ENCODE data around the gene PLEKHB1.

PLEKHB1 gene

DNA sequence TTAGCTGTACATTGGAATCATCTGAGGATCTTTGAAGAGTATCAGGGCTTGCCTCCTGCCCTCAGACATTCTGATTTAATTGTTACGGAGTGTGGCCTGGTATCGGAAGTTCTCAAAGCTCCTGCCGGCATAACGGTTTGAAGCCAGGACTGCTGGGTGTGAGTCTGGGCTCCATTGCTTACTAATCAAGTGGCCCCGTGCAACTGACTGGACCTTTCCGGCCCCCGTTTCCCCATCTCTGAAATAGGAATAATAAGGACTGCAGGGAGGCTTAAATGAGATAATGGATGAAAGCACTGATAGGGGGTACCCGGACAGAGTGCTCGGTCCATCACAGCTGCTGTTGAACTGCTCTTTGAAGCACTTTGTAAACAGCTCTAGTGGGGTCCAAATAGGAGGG lies 1.7 kb downstream of the PLEKHB1 start:
- no peak for DNase-seq (ENCODE audit: low read depth in 2 of 2)

DNA sequence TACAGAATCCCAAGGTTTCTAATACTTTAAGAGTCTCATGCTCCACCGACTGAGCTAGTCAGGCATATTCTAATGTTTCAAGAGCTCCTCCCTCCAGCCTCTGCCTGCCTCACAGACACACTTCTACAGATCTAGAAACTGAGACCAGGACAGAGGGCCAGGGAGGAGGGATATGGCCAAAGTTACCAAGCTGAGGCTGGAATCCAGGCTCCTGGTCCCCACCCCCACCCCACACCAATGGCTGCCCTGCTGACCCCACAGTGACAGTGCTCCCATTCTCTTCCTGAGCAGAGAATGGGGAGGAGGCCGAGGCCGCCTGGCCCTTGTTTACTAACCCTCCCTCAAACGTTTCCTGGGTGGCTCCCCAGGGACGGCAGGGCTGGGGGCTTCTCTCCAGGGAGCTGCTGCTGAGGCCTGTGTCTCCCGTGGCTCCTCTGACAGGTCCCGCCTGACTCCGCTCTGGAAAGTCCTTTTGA lies 2.2 kb downstream of the PLEKHB1 start:
- DNase-seq (ENCODE audit: low read depth in 2 of 2): no peak

DNA sequence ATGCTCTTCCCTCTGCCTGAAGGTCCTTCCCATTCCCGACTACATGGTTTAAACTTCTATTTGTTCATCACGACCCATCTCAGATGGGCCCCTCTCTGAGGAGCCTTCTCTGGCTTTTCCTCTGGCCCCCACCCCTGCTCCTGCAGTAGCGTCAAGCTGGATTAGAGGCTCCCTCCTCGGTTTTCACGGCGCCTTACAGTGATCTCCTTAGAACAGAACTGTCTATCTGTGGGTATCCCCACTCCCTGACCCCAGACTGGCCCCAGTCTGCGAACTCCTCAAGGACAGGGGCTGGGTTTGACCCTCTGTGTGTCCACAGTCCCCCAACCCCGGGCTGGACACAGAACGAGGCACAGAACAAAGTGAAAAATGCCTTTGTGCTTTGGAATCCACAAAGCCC lies 2.8 kb downstream of the PLEKHB1 start:
- DNase-seq (ENCODE audit: low read depth in 2 of 2): no peak

DNA sequence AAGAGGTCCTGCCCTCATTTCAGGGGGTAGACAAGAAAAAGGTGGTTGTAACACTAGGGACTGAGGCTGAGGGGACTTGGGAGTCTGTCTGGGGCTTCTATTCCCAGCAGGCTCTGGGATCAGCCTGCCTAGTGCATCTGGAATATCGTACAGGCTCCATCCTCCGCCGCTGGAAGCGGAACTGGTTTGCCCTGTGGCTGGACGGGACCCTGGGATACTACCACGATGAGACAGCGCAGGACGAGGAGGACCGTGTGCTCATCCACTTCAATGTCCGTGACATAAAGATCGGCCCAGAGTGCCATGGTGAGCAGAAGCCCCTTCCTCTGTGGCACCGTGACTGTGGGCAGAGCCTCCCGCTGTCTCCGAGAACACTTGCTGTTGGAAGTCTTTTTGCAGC lies 4.0 kb downstream of the PLEKHB1 start:
- DNase-seq (ENCODE audit: low read depth in 2 of 2): no peak

DNA sequence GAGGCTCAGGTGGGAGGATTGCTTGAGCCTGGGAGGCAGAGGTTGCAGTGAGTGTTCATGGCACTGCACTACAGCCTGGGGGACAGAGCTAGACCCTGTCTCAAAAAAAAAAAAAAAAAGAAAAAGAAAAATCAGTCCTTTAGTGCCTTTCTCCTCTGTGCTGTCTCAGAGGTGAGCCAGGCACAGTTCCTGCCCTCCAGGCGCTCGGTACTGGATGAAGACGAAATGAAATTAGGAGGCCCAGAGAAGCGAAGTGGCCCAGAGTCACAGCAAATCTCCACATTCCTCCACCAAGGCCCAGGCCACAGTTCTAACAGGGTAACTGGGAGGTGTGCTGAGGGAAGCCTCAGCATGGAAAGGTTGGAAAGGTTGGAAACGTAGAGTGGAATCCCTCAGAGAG lies 4.9 kb downstream of the PLEKHB1 start:
- no peak for DNase-seq (ENCODE audit: low read depth in 2 of 2)

DNA sequence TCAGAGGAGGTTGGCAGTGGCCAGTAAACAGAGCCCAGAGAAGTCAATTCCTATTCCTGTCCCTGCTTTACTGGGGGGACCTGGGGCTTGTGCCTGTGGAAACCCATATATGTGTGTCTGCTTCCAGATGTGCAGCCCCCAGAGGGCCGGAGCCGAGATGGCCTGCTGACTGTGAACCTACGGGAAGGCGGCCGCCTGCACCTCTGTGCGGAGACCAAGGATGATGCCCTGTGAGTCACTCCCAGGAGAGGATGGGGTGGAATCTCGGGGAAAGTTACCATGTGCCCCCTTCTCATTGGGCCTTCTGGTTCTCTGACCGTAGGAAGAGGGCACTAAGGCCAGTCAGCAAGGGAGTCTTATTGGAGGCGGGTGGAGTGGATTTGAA lies 5.3 kb downstream of the PLEKHB1 start:
- no peak for DNase-seq (ENCODE audit: low read depth in 2 of 2)

DNA sequence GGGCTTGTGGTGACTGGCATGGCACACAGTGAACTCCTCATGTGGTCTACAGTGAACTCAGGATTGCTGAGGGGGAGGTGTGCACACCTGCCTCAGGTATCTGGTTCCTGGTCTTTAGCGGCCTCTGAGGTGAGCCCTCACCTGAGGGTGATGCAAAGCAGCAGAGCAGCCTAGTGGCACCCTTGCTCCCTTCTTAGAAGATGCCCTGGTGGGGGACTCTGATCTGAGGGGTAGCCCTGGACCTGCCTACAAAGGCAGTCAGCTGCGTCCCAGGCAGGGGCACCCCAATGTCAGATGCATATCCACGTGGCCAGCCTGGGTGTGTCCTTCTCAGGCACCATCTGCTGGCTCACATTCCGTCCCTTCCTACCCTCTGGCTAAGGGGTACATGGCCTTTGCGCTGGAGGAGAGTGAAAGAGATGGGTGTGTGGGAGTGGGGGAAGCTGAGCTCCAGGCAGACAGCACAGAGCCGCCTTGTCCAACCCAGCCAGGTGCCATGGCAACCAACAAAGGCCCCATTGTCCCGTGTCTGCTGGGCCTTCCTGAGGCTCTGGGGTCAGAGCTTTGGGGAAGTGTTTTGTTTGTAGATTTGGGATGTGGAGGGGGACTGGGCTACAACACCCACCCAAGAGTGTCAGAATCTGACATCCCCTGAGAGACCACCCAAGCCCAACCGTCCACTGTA lies 5.8 kb downstream of the PLEKHB1 start:
- DNase-seq (ENCODE audit: low read depth in 2 of 2): no peak

DNA sequence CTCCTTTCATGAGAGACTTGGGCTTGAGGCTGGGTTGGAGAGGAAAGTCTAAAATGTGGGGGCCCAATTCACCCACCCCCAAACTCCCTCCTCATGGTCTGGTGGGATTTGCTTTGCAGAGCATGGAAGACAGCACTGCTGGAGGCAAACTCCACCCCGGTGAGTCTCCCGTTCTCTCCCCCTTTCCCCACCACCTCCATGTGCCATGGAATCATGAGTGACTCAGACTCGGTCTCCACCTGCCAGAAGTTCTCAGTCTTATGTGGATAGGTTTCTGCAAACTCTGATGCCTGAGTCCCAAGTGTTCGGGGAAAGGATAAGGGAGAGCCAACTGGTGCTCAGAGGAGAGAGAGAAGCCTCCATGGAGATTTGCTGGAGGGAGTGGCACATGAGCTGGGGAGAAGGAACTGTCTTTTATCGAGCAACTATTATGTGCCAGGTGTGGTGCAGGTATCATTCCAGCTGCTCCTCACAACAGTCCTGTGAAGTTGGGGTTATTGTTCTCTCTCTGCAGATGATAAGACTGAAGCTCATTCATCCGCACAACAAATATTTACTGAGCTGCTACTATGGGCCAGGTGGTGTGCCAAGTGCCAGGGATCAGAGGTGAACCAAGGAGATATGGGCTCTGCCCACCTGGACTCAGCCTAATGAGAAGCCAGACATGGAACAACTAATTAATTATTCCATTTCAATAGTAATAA lies 6.6 kb downstream of the PLEKHB1 start:
- DNase-seq (ENCODE audit: low read depth in 2 of 2): no peak

DNA sequence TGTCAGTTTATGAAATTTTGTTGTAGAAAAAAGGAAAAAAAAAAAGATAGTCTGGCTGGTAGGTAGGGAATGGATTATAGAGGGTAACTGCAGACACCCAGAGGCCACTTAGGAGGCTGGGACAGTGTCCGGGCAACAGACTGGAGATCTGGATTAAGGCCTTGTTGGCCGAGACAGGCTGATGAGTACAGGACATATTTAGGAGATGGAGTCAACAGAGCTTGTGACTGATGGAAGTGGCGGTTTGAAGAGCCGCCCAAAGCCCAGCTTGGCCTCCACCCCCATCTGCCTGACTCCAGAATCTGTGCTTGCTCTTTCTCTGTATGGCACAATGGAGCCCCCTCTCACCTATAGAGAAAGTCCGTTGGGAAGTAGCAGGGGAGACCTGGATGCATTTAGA lies 7.6 kb downstream of the PLEKHB1 start:
- no peak for DNase-seq (ENCODE audit: low read depth in 2 of 2)

DNA sequence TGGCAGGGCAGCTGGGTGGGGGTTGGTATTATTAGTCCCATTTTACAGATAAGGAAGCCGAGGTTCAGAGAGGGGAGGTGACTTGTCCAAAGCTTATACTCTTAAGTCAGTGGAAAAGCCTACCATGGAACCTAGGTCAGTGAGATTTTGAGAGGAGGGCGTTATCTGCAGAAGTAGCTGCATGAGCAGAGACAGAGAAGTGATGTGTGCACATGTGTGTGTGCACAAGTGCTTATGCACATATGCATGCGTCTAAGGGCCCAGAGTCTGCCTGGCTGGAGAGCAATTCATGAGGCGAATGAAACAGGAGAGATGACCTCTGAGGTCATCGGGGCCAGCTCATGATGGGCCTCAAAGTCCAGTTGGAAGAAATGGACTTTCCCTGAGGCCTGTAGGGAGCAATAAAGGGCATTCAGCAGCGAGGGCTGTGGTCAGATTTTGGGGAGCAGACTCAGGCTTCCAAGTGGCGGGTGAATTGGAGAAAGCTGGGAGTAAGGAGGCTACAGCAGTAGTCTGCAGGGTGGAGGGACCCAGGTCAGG lies 8.2 kb downstream of the PLEKHB1 start:
- DNase-seq (ENCODE audit: low read depth in 2 of 2): no peak

DNA sequence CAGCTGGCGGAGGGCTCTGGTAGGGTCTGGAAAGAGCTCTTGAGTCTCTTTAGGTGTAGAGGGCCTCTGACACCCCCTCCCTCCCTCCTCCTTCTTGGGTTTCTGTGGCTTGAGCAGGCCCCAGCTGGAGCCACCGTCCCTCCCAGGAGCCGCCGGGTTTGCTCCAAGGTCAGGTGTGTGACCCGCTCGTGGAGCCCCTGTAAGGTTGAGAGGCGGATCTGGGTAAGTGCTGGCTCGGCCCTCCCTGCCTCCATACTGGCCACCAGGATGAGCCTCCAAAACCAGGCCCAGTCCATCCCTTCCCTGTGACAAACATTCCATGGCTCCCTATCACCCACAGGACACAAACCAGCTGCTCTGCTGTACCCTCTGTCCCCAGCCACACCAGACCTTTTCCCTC lies 9.3 kb downstream of the PLEKHB1 start:
- no peak for DNase-seq (ENCODE audit: low read depth in 2 of 2)

DNA sequence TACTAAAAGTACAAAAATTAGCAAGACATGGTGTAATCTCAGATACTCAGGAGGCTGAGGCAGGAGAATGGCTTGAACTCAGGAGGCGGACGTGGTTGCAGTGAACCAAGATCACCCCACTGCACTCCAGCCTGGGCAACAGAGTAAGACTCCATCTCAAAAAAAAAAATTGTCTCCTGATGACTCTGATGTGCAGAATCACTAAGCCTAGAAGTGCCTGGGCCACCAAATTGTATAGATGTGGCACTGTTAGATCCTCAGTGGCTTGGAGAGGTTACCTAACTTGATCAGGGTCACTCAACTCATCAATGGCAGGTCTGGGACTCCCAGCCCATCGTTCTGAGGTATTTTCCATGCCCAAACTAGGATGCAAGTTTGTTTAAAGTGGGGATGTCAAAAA lies 10.6 kb downstream of the PLEKHB1 start:
- DNase-seq (ENCODE audit: low read depth in 2 of 2): no peak

DNA sequence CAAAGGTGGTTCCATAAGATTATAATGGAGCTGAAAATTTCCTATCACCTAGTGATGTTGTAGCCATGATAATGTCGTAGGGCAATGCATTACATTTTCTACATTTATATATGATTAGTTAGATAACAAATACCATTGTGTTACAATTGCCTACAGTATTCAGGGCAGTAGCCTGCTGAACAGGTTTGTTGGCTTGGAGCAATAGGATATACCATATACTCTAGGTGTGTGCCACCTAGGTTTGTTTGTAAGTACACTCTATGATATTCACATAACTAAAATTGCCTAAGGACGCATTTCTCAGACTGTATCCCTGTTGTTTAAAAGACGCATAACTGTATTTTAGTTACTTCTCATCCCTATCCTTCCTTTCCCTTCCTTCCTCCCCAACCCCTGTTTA lies 13.6 kb downstream of the PLEKHB1 start:
- DNase-seq (ENCODE audit: low read depth in 2 of 2): no peak

DNA sequence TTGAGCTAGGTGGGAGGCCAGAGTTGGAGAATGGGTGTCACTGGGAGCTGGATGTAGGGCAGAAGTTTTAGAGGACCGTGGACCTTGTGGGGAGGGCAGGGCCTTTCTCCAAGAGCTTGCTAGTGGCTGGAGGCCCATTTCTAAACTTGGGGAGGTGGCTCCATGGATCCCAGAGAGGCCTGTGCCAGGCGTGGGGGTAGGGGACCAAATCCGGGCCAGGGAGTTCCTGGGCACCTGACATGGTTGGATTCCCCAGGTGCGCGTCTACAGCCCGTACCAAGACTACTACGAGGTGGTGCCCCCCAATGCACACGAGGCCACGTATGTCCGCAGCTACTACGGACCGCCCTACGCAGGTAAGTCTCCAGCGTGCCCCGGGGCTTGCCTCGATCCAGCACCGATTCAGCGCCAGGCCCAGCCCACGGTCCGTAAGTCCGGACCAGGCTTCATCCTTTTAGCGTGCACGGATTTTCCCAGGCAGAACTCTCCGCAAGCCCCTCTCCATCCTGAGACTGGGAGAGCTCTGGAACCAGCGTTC lies 14.2 kb downstream of the PLEKHB1 start:
- no peak for DNase-seq (ENCODE audit: low read depth in 2 of 2)

DNA sequence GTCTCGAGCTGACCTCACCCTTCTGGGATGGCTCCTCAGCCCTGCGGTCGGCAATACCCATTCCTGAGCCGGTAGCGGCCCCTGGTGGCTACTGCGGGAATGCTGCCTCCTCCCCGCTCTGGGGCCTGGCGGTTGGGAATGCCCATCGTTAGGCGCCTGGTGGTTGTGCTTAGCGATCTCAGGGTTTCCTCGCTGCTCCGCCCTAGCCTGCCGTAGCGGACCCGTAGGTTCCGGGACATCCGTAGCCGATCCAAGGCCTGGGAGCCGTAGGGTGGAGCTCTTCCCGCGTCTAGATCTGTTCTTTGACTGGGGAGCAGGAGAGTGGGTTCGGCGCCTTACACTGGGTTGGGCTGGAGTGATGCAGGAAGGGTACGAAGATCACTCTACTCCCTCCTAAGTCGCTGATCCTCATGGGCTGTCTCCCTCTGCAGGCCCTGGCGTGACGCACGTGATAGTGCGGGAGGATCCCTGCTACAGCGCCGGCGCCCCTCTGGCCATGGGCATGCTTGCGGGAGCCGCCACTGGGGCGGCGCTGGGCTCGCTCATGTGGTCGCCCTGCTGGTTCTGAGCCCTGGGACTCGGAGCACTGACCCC lies 14.8 kb downstream of the PLEKHB1 start:
- peak; percentile 71 to 76 for DNase-seq (ENCODE audit: low read depth in 2 of 2)

DNA sequence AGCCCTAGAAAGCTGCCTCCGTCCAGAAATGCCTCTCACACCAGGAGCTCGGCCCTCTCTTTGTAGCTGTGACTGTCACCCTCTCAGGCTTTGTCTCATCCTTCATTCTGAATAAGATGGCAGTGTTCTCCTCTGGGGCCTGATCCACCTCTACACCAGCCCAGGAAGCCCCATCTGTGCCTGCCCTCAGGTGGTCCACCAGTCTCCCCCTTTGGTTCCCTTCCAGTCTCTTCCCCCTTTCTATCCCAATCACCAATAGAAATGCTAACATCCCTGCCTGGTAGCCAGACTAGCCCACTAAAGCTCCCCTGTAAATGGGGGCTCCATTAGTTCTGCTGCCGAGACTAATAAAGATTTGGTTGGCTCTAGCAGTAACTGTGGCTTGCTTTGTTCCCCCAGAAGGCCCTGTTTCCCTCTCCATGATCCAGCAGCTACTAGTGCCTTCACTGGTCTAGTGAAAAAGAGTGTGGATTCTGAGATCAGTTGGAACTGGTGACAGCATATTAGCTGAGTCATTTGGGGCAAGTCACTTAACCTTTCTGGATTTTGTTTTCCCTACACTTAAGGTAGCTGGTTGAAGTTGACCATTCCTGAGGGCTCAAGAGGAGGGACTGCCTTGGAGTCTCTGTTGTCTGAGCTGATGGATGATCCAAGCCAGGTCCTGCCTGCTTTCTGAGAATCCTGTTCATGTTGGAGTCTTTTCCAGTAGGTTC lies 16.2 kb downstream of the PLEKHB1 start:
- DNase-seq (ENCODE audit: low read depth in 2 of 2): no peak

DNA sequence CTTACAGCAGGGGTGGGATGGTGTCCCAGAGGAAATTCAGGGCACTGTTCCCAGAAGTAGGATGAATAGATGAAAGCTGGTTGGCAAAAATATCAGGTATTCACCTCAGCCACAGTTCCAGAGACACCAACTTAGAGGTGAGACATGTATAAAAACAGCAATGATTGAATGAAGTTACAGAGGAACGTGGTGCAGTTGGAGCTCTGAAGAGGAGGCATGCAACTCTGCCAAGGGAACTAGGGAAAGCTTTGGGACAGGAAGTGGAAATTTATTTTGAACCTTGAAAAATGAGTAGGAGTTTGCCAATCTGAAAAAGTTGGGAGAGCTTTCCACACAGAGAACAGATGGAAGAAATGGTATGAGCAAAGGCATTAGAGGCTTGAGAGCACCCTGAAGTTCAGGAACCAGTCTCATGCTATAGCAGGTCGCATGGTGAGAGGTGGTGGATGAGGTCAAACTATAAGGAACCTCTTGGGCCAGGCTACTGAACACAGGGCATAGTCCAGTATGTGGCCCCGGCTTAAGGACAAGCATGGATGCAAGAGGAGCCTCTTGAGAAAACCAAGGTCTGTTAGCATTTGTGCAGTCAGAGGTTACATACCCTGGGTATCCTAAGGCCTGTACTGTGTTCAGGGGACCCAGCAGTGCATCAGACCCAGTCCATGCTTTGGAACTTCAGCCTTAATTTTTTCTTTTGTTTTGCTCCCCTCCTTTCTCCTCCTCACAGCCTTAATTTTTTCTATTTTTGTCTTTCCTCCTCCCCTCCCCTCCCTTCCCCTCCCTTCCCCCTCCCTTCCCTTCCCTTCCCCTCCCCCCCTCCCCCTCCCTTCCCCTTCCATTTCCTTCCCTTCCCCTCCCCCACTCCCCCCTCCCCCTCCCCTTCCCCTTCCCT lies 17.5 kb downstream of the PLEKHB1 start:
- DNase-seq (ENCODE audit: low read depth in 2 of 2): no peak

DNA sequence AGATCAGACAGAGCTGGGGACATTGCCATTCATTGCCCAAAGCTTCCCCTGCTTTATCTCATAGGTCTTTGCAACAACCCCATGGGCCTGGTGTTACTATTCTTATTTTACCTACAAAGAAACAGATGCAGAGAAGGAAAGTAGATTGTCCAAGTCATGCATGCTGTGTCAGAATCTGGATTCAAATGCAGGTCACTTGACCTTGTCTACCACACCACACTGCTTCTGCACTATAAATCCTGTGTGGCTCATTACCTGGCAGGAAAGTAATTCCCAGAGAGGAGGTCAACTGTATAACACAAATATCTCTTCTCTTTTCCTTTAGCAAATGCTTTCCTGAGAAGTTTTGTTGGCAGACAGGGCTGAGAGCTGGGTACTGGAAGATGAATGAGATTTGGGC lies 18.5 kb downstream of the PLEKHB1 start:
- DNase-seq (ENCODE audit: low read depth in 2 of 2): no peak

DNA sequence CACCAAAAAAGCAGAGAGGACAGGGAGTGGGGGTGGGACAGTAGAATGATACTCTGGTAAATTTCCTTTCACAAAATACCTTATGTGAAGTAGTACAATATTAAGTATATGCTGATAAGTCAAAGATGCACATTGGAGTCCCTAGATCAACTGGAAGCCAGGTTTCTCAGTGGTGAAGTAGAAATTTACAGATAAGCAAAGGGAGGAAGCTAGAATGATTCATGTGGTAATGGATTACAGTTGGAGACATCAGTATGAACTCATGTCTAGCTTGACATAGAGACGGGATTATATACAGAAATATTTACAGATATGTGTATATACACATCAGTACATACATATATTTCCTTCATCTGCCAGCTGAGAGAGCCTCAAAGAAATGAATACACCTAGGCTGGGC lies 21.5 kb downstream of the PLEKHB1 start:
- DNase-seq (ENCODE audit: low read depth in 2 of 2): no peak

DNA sequence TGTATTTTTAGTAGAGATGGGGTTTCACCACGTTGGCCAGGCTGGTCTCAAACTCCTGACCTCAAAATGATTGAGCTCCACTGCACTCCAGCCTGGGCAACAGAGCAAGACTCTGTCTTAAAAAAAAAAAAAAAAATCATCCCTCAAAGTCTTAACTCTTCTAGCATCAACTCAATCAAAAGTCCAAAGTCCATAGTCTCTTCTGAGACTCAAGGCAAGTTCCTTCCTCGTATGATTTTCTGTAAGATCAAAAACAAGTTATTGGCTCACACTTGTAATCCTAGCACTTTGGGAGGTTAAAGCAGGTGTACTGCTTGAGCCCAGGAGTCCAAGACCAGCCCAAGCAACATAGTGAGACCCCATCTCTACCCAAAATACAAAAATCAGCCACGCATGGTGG lies 24.4 kb downstream of the PLEKHB1 start:
- no peak for DNase-seq (ENCODE audit: low read depth in 2 of 2)

DNA sequence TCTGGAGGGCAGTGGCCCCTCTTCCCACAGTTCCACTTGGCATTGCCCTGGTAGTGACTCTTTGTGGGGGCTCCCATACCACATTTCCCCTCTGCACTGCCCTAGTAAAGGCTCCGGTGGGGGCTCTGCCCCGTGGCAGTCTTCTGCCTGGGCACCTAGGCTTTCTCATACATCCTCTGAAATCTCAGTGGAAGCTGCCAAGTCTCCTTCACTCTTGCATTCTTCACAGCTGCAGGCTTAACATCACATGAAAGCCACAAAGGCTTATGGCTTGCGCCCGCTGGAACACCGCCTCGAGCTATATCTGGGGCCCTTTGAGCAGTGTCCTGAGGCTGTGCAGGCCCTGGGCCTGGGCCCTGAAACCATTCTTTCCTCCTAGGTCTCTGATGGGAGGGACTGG lies 25.3 kb downstream of the PLEKHB1 start:
- DNase-seq (ENCODE audit: low read depth in 2 of 2): no peak
